NCI-H146 (cell line): ENCODE data around the gene OLR1.
"Not testable (repeated sequence)": the region's sequence is repeated elsewhere in the genome, so short reads cannot be mapped to it uniquely, and the experiment has no call there.

Experiments used
- DNase-seq: peaks from one replicate; lab custom pipeline; 2025; lab: John Stamatoyannopoulos, UW

The OLR1 gene

GRCh38 chr12:10190558-10191388 is 18.8 kb upstream of the OLR1 start:
- peak; percentile 71 for DNase-seq

DNA sequence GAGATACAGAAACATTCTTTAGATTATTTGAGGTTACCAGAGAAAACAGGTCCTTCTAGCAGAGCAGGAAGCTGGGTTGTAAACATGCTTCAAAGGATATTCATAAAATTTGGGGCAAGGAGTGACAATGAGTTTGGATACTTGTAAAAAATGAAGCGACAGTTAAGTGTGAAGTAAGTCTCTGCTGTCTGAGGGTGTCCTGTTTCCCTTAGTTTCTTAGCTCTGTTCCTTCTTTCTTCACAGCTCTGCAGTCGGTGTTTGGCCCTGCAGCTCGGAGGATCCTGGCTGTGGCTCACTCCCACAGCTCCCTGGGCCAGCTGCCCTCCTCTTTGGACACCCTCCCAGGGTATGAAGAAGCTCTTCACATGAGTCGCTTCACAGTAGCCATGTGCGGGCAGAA is 17.7 kb upstream of the OLR1 start:
- DNase-seq = no peak

DNA sequence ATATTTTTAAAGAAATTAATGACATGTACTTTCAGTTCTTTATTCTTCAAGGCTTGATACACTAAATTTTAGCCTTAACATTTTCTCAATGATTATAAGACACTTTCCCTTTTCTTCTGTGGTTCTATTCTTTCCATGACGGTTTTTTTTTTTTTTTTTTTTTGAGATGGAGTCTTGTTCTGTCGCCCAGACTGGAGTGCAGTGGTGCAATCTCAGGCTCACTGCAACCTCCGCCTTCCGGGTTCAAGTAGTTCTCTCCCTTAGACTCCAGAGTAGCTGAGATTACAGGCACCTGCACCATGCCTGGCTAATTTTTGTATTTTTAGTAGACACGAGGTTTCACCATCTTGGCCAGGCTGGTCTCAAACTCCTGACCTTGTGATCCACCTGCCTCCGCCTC is 15.0 kb upstream of the OLR1 start:
- DNase-seq = not testable (repeated sequence)

- DNase-seq = no peak
Measured at GRCh38 chr12:10186299-10186698, 14.4 kb upstream of the OLR1 start.

DNA sequence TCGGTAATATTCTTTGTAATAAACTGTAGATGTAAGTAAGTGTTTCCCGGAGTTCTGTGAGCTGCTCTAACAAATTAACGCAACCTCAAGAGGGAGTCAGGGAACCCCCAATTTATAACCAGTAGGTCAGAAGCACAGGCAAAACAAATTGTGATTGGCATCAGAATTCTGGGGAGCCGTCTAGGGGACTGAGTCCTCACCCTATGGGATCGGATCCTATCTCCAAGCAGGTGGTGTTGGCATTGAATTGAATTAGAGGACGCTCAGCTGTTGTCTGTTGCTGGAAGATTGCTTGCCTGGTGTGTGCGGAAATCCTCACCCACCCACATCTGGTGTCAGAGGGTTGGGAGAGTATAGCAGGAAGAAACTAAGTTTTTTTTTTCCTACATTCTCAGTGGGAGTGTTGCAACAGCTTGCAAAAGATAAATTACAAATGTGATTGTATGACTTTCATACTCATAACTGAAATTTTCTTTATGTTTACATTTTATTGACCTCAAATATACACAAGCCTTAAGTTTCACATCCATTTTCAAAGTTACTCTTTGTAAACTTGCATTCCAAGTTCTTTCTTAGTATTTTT is 12.4 kb upstream of the OLR1 start:
- no peak for DNase-seq

GRCh38 chr12:10182354-10183049 is 10.6 kb upstream of the OLR1 start:
- DNase-seq = no peak

- DNase-seq = no peak
Measured at GRCh38 chr12:10179776-10180181, 7.8 kb upstream of the OLR1 start.

DNA sequence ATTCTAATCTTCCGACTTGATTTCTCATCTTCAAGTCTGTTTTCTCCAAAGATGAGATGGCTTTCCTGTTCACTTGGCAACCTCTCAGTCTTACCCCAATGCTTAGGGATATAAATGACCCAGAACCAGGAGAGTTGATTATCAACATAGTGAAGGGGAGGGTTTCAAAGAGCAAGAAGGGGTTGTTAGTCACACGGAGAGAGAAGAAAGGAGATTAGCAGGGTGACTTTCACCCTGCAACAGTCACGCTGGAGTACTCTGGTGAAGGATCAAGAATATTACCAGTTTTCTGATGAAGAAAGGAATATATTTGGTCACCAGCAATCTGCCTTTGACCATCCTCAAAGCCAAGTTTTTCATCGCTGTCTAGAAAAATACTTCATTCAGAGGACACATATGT is 6.9 kb upstream of the OLR1 start, which contains the start of gene TMEM52B:
TSS of gene TMEM52B (plus strand) at position 212 of the 400 bp plus-strand sequence. CDS start 543 bp downstream, outside the sequence.
- DNase-seq = no peak

- DNase-seq = no peak
Measured at GRCh38 chr12:10175846-10176636, 4.1 kb upstream of the OLR1 start.

GRCh38 chr12:10174986-10175614 is 3.2 kb upstream of the OLR1 start:
- DNase-seq = no peak

DNA sequence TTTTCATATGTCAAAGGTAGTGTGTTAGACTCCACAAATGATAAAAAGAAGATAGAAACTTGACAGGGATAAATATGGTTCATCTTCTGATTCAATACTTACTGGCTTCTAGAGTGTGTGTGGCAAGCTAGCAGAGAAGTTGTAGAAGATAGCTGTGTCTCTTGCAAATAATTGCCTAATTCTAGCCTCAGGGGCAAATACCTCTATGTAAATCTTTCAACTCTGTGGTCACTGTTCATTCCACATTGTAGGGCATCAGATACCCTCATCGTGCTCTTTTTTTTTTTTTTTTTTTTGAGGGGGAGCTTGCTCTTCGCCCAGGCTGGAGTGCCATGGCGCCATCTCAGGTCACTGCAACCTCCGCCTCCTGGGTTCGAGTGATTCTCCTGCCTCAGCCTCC is 1.7 kb downstream of the OLR1 start:
- DNase-seq = no peak

GRCh38 chr12:10169104-10169503 is 2.8 kb downstream of the OLR1 start:
- no peak for DNase-seq

- DNase-seq = no peak
Measured at GRCh38 chr12:10167599-10167998, 4.3 kb downstream of the OLR1 start.

DNA sequence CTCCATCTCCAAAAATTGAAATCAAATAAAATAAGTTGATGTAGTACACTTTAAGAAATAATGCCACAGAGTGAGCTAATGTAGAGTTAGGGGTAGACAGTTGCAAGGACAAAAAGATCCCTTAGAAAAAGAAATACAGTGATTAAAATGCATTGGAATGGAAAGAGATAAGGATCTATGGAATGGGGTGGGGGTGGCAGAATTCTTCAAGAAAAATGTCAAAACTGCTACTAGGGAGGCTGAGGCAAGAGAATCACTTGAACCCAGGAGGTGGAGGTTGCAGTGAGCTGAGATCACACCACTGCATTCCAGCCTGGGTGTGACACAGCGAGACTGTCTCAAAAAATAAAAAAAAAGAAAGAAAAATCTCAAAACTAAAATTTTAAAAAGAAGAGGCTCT is 6.5 kb downstream of the OLR1 start:
- no peak for DNase-seq

GRCh38 chr12:10163084-10163483 is 8.8 kb downstream of the OLR1 start:
- DNase-seq = no peak

DNA sequence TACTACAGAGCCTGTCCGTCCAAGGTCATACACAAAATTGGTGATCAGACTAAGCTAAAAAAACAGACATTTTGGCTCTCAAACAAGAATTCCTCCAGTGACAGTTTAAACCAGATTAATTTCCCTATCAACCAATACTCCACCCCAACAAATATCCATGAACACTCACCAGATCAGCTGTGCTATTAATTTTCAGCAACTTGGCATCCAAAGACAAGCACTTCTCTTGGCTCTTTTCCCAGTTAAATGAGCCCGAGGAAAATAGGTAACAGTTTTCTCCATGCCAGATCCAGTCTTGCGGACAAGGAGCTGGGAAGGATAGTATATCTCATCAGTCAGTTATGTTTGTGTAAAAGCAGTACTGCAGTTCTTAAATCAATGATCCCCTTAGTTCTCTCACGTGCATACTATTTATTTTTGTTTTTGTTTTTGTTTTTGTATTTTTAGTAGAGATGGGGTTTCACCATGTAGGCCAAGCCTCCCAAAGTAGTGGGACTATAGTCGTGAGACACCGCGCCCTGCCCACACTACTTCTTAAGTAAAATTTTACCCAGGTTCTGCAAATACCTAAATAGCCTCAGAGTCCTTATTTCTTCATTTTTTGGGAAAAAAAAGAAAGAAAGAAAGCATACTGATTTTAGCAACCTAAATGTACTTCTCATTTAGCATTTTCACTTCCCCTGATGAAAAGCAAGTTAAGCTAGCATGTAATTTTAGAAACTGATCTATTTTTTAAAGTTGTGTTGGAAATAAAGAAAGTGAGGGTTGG is 11.1 kb downstream of the OLR1 start:
- no peak for DNase-seq

DNA sequence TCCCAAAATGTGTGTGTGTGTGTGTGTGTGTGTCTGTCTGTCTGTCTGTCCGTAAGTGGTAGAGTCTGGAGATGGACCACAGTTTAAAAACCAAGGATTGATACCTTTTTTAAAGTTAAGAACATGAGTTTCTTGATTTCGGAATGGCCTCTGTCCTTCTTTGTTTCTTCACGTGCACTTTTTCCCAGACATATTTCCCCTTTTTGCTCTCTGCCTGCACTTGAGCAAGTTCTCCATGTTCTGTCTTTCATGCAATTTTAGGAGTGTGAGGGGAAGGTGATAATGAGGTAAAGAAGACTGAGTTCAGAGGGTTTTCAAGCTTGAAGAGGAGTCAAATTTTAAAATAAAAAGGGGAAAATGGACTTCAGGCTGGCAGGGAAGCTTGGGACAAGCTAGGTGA is 12.7 kb downstream of the OLR1 start:
- no peak for DNase-seq

DNA sequence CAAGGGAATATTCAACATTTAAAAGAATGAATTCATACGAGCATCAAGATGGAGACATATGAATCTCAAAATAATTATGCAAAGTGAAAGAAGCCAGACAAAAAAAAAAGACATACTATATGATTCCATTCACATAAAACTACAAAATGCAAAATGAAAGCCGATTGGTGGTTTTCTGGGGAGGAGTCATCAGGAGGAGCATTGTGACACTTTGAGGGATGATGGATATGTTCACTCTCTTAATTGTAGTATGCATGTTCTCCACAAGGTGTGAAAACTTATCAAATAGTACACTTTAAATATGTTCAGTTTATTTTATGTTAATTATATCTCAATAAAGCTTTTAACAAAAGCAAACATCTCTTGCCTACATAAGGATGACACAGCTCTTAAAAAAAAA is 13.5 kb downstream of the OLR1 start:
- DNase-seq = no peak

GRCh38 chr12:10155966-10156365 is 16.0 kb downstream of the OLR1 start:
- DNase-seq = no peak

GRCh38 chr12:10154145-10154496 is 17.8 kb downstream of the OLR1 start:
- peak; percentile 16 for DNase-seq
